Body of pancreas (tissue), 4 donors: ENCODE data around the gene TTC31.

ENCODE experiments used
- CTCF ChIP-seq, 7 experiments: fragments of 450-650 bp in 4 of 7; fragments of 200-600 bp in 3 of 7; sonication (generic) in 3 of 7; IDR thresholded peaks; one replicate each; pipeline ENCODE4 v1.5.1; 2016 to 2019; ENCODE audit warnings: antibody characterized with exemption in 7 of 7
- POLR2A ChIP-seq, 3 donors: fragments of 450-650 bp; IDR thresholded peaks; one replicate each; pipeline ENCODE4 v1.6.1; 2016; ENCODE audit warnings: antibody characterized with exemption in 3 of 3, mild to moderate bottlenecking in 2 of 3

- TF ChIP-seq CTCF (IDR thresholded peaks at IDR 0.05) (no peak), POLR2A (IDR thresholded peaks at IDR 0.05) (no peak)
These were observed 41.7 kb upstream of the TTC31 start for GRCh38 chr2:74441170-74441689.
